ENCODE measurements around the gene DYNLRB1.

GRCh38 chr20:34527016-34527415 is 10.8 kb downstream of the DYNLRB1 start:
- TF ChIP-seq CTCF (IDR thresholded peaks at IDR 0.05; ENCODE audit: low read depth, low read length) = no peak
- TF ChIP-seq POLR2A (IDR thresholded peaks at IDR 0.05; ENCODE audit: extremely low read depth, insufficient read length) = no peak
- no peak for TF ChIP-seq MYC (IDR thresholded peaks at IDR 0.05; ENCODE audit: low read depth, low read length)

All from NB4 (cell line).